Bronchus fibroblast of lung (primary cell): ENCODE results near the gene ARSI. TPM values are rescaled to one million over a fixed set of nuclear protein-coding genes. Genes with fewer than 3 reads are reported as not detected.

ENCODE experiments used
- total RNA-seq: library from RNA; depleted of rRNA; stranded (reverse); fragments of >200 nt; gene quantifications from 2 replicates; pipeline ENCODE4 v1.2.3, GENCODE V29; 2015

Gene ARSI
- 11.8 and 13.4 TPM in 2 replicates for total RNA-seq

GRCh38 chr5:150302301-150303069 is at the start of gene ARSI:
Gene ARSI (minus strand): TSS chr5:150302905. CDS start chr5:150302373, 532 bp downstream.

GRCh38 chr5:150289551-150290390 is 12.9 kb downstream of the ARSI start, which contains the start of gene CAMK2A:
Gene CAMK2A (minus strand): TSS chr5:150289773. CDS start chr5:150289625, 148 bp downstream.

Other genes starting within 250 kb of the ARSI start
- 0.89 TPM in 1 of 2 replicates, not detected in the other for gene CSF1R, start 216.4 kb downstream of the ARSI start, total RNA-seq
- 84.2 and 84.7 TPM in 2 replicates for gene PDGFRB, start 147.1 kb downstream of the ARSI start, total RNA-seq
- gene CDX1, start 136.1 kb downstream of the ARSI start, total RNA-seq, result not detected in 2 replicates
- gene SLC6A7, start 112.8 kb downstream of the ARSI start, total RNA-seq, result not detected in 2 replicates
- gene CAMK2A, start 13.1 kb downstream of the ARSI start, total RNA-seq, result 0.45 TPM in 1 of 2 replicates, not detected in the other
- 37.2 and 42.4 TPM in 2 replicates for gene TCOF1, start 54.8 kb upstream of the ARSI start, total RNA-seq
- 1.0 and 1.6 TPM in 2 replicates for gene CD74, start 110.0 kb upstream of the ARSI start, total RNA-seq
- gene RPS14, start 146.8 kb upstream of the ARSI start, total RNA-seq, result 3,076 and 3,106 TPM in 2 replicates
- 48.6 and 58.3 TPM in 2 replicates for gene NDST1, start 205.2 kb upstream of the ARSI start, total RNA-seq